GM19023 (cell line): Measurements from ENCODE around the gene CCSER1.
"Not testable (repeated sequence)": the region's sequence is repeated elsewhere in the genome, so short reads cannot be mapped to it uniquely, and the experiment has no call there.

Source experiments
- ATAC-seq: cut with Tn5 transposase; IDR thresholded peaks from one replicate; pipeline ENCODE4 v1.9.1; 2021; ENCODE audit warnings: mild to moderate bottlenecking, moderate library complexity; ENCODE audit not compliant: unreplicated experiment

The CCSER1 gene

GRCh38 chr4:91620952-91621351 is 1493.8 kb downstream of the CCSER1 start:
- no peak for ATAC-seq

- ATAC-seq, result no peak
These were observed 1494.3 kb downstream of the CCSER1 start for GRCh38 chr4:91621446-91621845.

GRCh38 chr4:91622925-91623602 is 1495.9 kb downstream of the CCSER1 start:
- ATAC-seq, result no peak

GRCh38 chr4:91623603-91623967 is 1496.4 kb downstream of the CCSER1 start:
- ATAC-seq, result not testable (repeated sequence)

- no peak for ATAC-seq
These were observed 1502.9 kb downstream of the CCSER1 start for GRCh38 chr4:91630054-91630453.

GRCh38 chr4:91630764-91631163 is 1503.6 kb downstream of the CCSER1 start:
- no peak for ATAC-seq

- ATAC-seq, result no peak
These were observed 1504.1 kb downstream of the CCSER1 start for GRCh38 chr4:91631335-91631734.

GRCh38 chr4:91636083-91636482 is 1508.9 kb downstream of the CCSER1 start:
- no peak for ATAC-seq
